ENCODE results near the gene RGL3. TPM values are rescaled to one million over a fixed set of nuclear protein-coding genes. Genes with fewer than 3 reads are reported as not detected.

RGL3 gene
- total and polyA plus RNA-seq, 9 of the 15 experiments (the other 6 are each of a cell fraction or from before 2014, with no cell fraction given) = 0.12 to 0.61 (median 0.32) TPM; not detected in 4

DNA sequence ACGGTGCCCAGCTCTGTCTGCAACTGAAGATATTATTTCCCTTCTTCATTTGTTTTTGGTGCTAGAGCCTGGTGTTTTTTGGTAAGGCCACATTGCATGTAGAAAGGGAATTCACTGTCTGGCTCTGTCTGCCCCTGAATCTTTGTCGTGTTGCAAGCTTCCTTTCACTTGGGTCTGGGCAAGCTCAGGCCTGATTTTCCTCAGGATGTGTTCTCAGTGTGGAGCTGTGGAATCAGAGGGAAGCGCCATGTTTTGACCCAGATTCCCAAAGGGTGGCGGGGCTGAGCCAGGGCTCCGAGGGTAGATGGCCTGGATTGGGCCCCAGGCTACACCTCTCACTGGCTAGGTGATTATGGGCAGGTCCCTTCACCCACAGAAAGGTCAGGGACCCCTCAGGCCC is 24.9 kb upstream of the RGL3 start:
- DNase-seq (ENCODE audit: extremely low read depth in 1 of 4, low spot score in 3 of 4) (no peak), ATAC-seq (no peak), FAIRE-seq (no peak)
- Histone ChIP-seq H3K36me3 (ENCODE audit: control insufficient read depth, insufficient read depth, low read length) (peaks cover 91% of the 10 kb centered on the region; the same call in 2 of the 3 replicates), H3K4me2 (ENCODE audit: insufficient read depth, low read length) (no peak overlapping the region), H3K9me3 (replicated peaks; ENCODE audit: control insufficient read depth, insufficient read depth, low read depth, low read length) (no peaks in the 10 kb centered on the region), H2AFZ (ENCODE audit: low read depth, low read length) (no peak overlapping the region), H3K9ac (ENCODE audit: insufficient read depth in 1 of 2, low read depth in 2 of 2, low read length in 2 of 2) (peak overlapping the region in 1 of 2 experiments; percentile 42; a peak in 1 of 4 replicates), H3K4me3 (no peak overlapping the region), H3K4me1 (replicated peaks in 1 of 2; ENCODE audit: control insufficient read depth in 2 of 2, insufficient read depth in 2 of 2, low read length in 2 of 2) (peaks cover 0 to 29% of the 10 kb centered on the region in 2 experiments; a peak in 2 of 5 replicates), H3K79me2 (ENCODE audit: control insufficient read depth, insufficient read depth, low read length) (no peaks in the 10 kb centered on the region), H3K27ac (ENCODE audit: extremely low read depth, low read depth, low read length) (no peak overlapping the region), H3K9me1 (ENCODE audit: control insufficient read depth, insufficient read depth, low read length) (no peaks in the 10 kb centered on the region), H4K20me1 (replicated peaks; ENCODE audit: control insufficient read depth, insufficient read depth, low read length) (0 out of 2 replicates have a peak, but pooled peaks cover 4% of the 10 kb centered on the region), H3K27me3 (ENCODE audit: control insufficient read depth in 2 of 2, insufficient read depth in 2 of 2, low read length in 2 of 2) (no peaks in the 10 kb centered on the region)
- in situ Hi-C loops (cut with MboI) (no loop called here), intact Hi-C loops (cut with micrococcal nuclease) (no loop called here)
- 81% methylated on average over 4 of the region's 5 CpGs for WGBS (ENCODE audit: insufficient coverage, low coverage, missing lambda C conversion rate)
- BruUV-seq (replicated peaks) = no TSS peak
- TF ChIP-seq FIP1L1 (IDR thresholded peaks at IDR 0.05; ENCODE audit: low read depth, low read length, poor library complexity, severe bottlenecking) (no peak), XRCC4 (IDR thresholded peaks at IDR 0.05; ENCODE audit: extremely low read depth, insufficient read depth, insufficient read length) (no peak), DACH1 (IDR thresholded peaks at IDR 0.05; ENCODE audit: partially characterized antibody) (no peak), RBBP5 (IDR thresholded peaks at IDR 0.05; ENCODE audit: borderline replicate concordance, insufficient read depth, low read length, poor library complexity, severe bottlenecking) (no peak)
- TF ChIP-seq, protein P1, sequence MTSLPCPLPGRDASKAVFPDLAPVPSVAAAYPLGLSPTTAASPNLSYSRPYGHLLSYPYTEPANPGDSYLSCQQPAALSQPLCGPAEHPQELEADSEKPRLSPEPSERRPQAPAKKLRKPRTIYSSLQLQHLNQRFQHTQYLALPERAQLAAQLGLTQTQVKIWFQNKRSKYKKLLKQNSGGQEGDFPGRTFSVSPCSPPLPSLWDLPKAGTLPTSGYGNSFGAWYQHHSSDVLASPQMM (CRISPR knock-in tag; IDR thresholded peaks at IDR 0.05) = no peak
- ChIA-PET CTCF (ENCODE audit: low intra/inter-chr PET ratio) (interaction anchor here (0.5 kb wide), 1 partner anchor 67 kb away, joined by 3 read pairs; no protein-coding TSS in a partner anchor), POLR2A (interaction anchor here (1.0 to 1.3 kb wide), 2 partner anchors 14 to 126 kb away, joined by 3 read pairs; no protein-coding TSS in a partner anchor)
